KMS-11 (cell line): ENCODE data around the gene IFNW1.
"Not testable (repeated sequence)": the region's sequence is repeated elsewhere in the genome, so short reads cannot be mapped to it uniquely, and the experiment has no call there.

Experiments
- H2AFZ ChIP-seq: fragments of 200-600 bp; sonication (generic); 2 replicates; pipeline ENCODE4 v1.6.1; 2016; ENCODE audit warnings: antibody characterized with exemption, mixed run types, low read depth
- H3K27ac ChIP-seq: fragments of 200-600 bp; sonication (generic); 2 replicates; pipeline ENCODE4 v1.6.1; 2016; ENCODE audit warnings: mild to moderate bottlenecking, mixed run types
- H3K27me3 ChIP-seq: fragments of 200-600 bp; sonication (generic); 2 replicates; pipeline ENCODE4 v1.6.1; 2017; ENCODE audit warnings: mild to moderate bottlenecking, low read depth, mixed run types, moderate library complexity; ENCODE audit not compliant: insufficient read depth
- H3K36me3 ChIP-seq: fragments of 200-600 bp; sonication (generic); 2 replicates; pipeline ENCODE4 v1.6.1; 2017; ENCODE audit warnings: mild to moderate bottlenecking, mixed run types; ENCODE audit not compliant: insufficient read depth
- H3K4me1 ChIP-seq: fragments of 200-600 bp; sonication (generic); 2 replicates; pipeline ENCODE4 v1.6.1; 2016; ENCODE audit warnings: mild to moderate bottlenecking, low read depth, mixed run types; ENCODE audit not compliant: poor library complexity, severe bottlenecking
- H3K4me2 ChIP-seq: fragments of 200-600 bp; sonication (generic); 2 replicates; pipeline ENCODE4 v1.7.0; 2016; ENCODE audit warnings: mild to moderate bottlenecking, mixed run types
- H3K4me3 ChIP-seq: fragments of 200-600 bp; sonication (generic); IDR thresholded peaks from 2 replicates; pipeline ENCODE4 v1.6.1; 2017; ENCODE audit warnings: low read depth, low read length, mixed read lengths; ENCODE audit not compliant: insufficient read depth
- H3K79me2 ChIP-seq: fragments of 200-600 bp; sonication (generic); 2 replicates; pipeline ENCODE4 v1.6.1; 2016; ENCODE audit warnings: low read depth, mixed run types; ENCODE audit not compliant: insufficient read depth
- H3K9ac ChIP-seq: fragments of 200-600 bp; sonication (generic); 2 replicates; pipeline ENCODE4 v1.6.1; 2016; ENCODE audit warnings: mild to moderate bottlenecking, mixed run types
- H4K20me1 ChIP-seq: fragments of 200-600 bp; sonication (generic); 2 replicates; pipeline ENCODE4 v1.6.1; 2016; ENCODE audit warnings: mild to moderate bottlenecking, mixed run types; ENCODE audit not compliant: insufficient read depth
- TF ChIP-seq, protein P1 (sequence below): fragments of 200-600 bp; sonication (generic); conservative IDR thresholded peaks from 2 replicates; pipeline ENCODE4 v1.6.1; 2017; ENCODE audit warnings: low read depth, mild to moderate bottlenecking, antibody characterized with exemption, low read length, moderate library complexity, mixed read lengths

Gene IFNW1

DNA sequence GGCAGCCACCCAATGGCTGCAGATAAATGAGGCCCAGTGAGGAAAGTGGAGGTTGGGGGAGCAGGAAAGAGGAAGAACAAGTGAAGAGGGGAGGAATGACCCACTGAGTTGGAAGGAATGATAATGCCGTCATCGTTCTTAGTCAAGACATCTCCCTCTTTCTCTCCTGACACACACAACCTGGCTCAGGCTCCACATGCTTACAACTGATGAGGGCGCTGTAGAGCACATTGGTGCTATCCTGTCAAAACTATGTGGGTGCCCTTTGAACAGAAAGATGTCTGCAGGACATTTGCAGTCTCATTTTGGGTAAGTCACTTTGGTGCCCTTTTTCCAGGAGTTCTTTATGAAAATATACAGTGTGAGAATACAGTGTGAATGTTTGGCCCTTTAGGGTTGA, 5.9 kb downstream of the IFNW1 start:
- Histone ChIP-seq H3K79me2 (no peaks in the 10 kb centered on the region), H3K4me1 (no peaks in the 10 kb centered on the region), H3K36me3 (no peaks in the 10 kb centered on the region), H3K4me2 (no peak overlapping the region), H4K20me1 (no peaks in the 10 kb centered on the region), H3K9ac (no peak overlapping the region), H3K27me3 (no peaks in the 10 kb centered on the region), H3K27ac (no peak overlapping the region), H3K4me3 (no peak overlapping the region), H2AFZ (no peak overlapping the region)
- TF ChIP-seq, protein P1, sequence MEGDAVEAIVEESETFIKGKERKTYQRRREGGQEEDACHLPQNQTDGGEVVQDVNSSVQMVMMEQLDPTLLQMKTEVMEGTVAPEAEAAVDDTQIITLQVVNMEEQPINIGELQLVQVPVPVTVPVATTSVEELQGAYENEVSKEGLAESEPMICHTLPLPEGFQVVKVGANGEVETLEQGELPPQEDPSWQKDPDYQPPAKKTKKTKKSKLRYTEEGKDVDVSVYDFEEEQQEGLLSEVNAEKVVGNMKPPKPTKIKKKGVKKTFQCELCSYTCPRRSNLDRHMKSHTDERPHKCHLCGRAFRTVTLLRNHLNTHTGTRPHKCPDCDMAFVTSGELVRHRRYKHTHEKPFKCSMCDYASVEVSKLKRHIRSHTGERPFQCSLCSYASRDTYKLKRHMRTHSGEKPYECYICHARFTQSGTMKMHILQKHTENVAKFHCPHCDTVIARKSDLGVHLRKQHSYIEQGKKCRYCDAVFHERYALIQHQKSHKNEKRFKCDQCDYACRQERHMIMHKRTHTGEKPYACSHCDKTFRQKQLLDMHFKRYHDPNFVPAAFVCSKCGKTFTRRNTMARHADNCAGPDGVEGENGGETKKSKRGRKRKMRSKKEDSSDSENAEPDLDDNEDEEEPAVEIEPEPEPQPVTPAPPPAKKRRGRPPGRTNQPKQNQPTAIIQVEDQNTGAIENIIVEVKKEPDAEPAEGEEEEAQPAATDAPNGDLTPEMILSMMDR, result no peak

GRCh38 chr9:21128186-21128585, 13.4 kb downstream of the IFNW1 start:
- H3K36me3 ChIP-seq, H3K27ac ChIP-seq, H3K4me3 ChIP-seq, H3K4me2 ChIP-seq, H2AFZ ChIP-seq, H4K20me1 ChIP-seq, H3K79me2 ChIP-seq, H3K4me1 ChIP-seq, H3K27me3 ChIP-seq, H3K9ac ChIP-seq: not testable (repeated sequence)

- TF ChIP-seq, protein P1, result no peak
- Histone ChIP-seq H3K79me2 (no peaks in the 10 kb centered on the region), H4K20me1 (no peaks in the 10 kb centered on the region), H3K36me3 (no peaks in the 10 kb centered on the region), H3K27me3 (no peaks in the 10 kb centered on the region), H2AFZ (no peak overlapping the region), H3K27ac (no peak overlapping the region), H3K4me3 (no peak overlapping the region), H3K9ac (no peak overlapping the region), H3K4me1 (peaks cover 18% of the 10 kb centered on the region), H3K4me2 (no peak overlapping the region)
Observed at GRCh38 chr9:21121595-21122251, 19.9 kb downstream of the IFNW1 start.

DNA sequence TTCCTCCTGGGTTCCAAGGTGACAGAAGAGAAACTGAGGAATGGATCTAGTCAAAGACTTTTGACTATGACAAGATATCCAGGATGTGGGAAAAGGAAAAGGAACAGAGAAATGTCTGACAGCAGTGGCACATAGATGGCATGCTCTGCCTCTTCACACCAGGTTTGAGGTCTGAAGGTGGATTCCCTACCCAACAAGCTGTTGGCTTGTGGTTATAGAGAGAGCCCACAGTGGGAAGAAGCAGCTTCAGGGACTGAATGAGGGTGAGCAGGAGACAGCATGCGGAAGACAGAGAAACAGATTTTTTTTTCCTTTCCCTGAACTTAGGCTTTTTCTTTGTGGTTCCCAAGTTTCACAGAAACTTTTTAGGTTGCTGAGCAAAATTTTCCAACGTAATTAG, 20.6 kb downstream of the IFNW1 start:
- TF ChIP-seq, protein P1, result no peak
- Histone ChIP-seq H3K79me2 (no peaks in the 10 kb centered on the region), H3K4me3 (no peak overlapping the region), H3K27ac (no peak overlapping the region), H3K4me2 (no peak overlapping the region), H4K20me1 (no peaks in the 10 kb centered on the region), H3K9ac (no peak overlapping the region), H3K36me3 (no peaks in the 10 kb centered on the region), H2AFZ (no peak overlapping the region), H3K27me3 (no peaks in the 10 kb centered on the region), H3K4me1 (peaks cover 18% of the 10 kb centered on the region)

DNA sequence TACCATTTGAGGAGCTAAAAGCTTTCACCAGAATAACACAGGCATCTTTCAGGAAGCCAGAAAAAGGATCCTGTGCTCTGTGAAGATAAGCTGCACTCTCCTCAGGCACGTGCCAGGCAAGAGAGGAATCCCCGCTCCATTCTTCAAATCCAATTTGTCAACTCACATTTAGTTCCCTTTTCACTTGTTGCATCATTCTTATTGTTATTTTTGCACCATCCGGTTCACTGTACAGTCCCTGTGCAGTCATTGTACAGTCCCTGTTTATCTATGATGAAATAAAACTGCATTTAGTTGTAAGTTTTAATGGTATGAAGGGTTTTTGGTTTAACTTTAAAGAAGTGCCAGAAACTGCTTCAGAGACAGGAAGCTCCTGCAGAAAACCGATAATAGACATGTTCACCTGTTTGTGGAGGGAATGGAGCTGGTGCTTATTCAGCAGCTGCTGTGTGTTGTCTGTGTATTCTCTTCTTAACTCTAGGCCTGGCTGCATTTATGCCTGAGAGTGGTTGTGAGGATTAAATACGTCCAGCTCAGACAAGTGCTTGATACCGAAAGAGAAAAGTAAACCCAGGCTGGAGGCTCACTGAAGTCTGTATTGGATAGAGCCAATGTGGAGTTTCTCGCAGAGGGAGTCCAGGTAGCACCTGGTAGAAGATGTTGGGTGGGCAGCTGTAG, 22.4 kb downstream of the IFNW1 start:
- Histone ChIP-seq H3K27ac (no peak overlapping the region), H3K4me2 (no peak overlapping the region)

More for the DNA sequence above, 22.4 kb downstream of the IFNW1 start:
- Histone ChIP-seq H2AFZ (no peak overlapping the region), H4K20me1 (no peaks in the 10 kb centered on the region), H3K4me1 (peaks cover 18% of the 10 kb centered on the region), H3K4me3 (no peak overlapping the region), H3K36me3 (no peaks in the 10 kb centered on the region), H3K79me2 (no peaks in the 10 kb centered on the region), H3K9ac (no peak overlapping the region), H3K27me3 (no peaks in the 10 kb centered on the region)
- TF ChIP-seq, protein P1, result no peak
